Activated CD8-positive, alpha-beta memory T cell treated with anti-CD3 and anti-CD28 coated beads, Interleukin-2, amount 50 U/mL, for 1 hour (primary cell): ENCODE data around the gene CLEC4M.
"Not testable (repeated sequence)": the region's sequence is repeated elsewhere in the genome, so short reads cannot be mapped to it uniquely, and the experiment has no call there.

Source experiments
- DNase-seq: peaks from one replicate; pipeline ENCODE4 v3.0.0-alpha.2; 2020; ENCODE audit errors: extremely low read depth

The CLEC4M gene

DNA sequence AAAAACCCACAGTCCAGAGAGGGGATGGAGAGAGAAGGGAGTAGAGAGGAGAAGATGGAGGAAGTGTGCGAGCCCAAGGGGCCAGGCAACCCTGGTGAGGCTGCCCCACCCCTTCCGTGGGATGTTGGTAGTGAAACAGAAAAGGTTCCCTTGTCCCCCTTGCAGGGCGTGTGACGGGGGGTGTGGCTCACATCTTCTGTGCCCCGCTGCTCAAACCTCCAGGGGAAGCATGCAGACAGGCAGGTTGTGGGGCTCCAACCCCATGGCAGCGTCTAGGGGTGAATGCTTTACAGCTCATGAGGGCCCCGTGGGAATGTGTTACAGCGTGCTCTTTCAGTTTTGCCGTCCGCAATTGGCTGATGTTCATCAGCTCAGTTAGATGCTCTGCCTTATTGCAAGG, 52.3 kb downstream of the CLEC4M start:
- no peak for DNase-seq

GRCh38 chr19:7816040-7816439, 53.0 kb downstream of the CLEC4M start:
- DNase-seq: not testable (repeated sequence)

DNA sequence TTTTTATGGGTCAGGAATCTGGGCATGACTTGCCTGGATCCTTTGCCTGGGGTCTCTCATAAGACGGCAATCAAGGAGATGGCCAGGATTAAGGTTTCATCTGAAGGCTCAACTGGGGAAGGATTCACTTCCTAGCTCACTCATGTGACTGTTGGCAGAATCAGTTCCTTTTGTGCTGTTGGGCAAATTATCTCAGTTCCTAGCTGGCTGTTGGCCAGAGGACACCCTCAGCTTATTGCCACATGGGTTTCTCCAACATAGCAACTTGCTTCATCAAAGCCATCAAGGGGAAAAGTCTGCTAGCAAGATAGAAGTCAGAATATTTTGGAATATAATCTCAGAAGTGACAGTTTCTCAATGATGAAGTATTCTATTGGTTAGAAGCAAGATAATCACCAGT, 54.8 kb downstream of the CLEC4M start:
- DNase-seq: no peak

DNA sequence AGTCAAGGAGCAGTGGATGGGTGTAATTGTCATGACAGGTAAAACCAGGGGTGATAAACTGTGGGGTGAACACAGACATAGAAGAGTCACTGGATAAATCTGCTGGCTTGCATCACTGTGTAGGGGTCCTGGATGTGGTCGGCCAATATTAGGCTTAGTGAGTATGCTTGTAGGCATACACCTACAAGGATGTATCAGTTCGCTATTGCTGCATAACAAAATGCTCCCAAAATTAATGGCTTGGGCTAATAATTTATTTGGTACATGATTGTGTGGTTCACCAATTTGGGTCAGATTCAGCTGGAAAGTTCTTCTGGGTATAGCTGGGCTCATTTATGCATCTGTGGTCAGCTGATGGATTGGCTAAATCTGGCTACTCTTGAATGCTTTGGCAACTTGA, 55.8 kb downstream of the CLEC4M start:
- no peak for DNase-seq
